ENCODE data around the gene RNPEPL1.
"Not testable (repeated sequence)": the region's sequence is repeated elsewhere in the genome, so short reads cannot be mapped to it uniquely, and the experiment has no call there.

- TF ChIP-seq, protein P1, sequence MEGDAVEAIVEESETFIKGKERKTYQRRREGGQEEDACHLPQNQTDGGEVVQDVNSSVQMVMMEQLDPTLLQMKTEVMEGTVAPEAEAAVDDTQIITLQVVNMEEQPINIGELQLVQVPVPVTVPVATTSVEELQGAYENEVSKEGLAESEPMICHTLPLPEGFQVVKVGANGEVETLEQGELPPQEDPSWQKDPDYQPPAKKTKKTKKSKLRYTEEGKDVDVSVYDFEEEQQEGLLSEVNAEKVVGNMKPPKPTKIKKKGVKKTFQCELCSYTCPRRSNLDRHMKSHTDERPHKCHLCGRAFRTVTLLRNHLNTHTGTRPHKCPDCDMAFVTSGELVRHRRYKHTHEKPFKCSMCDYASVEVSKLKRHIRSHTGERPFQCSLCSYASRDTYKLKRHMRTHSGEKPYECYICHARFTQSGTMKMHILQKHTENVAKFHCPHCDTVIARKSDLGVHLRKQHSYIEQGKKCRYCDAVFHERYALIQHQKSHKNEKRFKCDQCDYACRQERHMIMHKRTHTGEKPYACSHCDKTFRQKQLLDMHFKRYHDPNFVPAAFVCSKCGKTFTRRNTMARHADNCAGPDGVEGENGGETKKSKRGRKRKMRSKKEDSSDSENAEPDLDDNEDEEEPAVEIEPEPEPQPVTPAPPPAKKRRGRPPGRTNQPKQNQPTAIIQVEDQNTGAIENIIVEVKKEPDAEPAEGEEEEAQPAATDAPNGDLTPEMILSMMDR (conservative IDR thresholded peaks at IDR 0.05; ENCODE audit: low read depth, low read length), result not testable (repeated sequence)
- not testable (repeated sequence) for TF ChIP-seq EZH2 (IDR thresholded peaks at IDR 0.05; ENCODE audit: low read length, unreplicated experiment); EZH2phosphoT487 (IDR thresholded peaks at IDR 0.05; ENCODE audit: borderline replicate concordance, low read length)
Observed at GRCh38 chr2:240539101-240539500, 29.2 kb upstream of the RNPEPL1 start.

All from PC-3 (cell line).